NCI-H345 treated with DMSO at 0.1 percent for 48 hours (cell line): ENCODE measurements around the gene OSGIN1.
"Not testable (repeated sequence)": the region's sequence is repeated elsewhere in the genome, so short reads cannot be mapped to it uniquely, and the experiment has no call there.

Source experiments
- DNase-seq: peaks from one replicate; lab custom pipeline; 2025; ENCODE audit not compliant: unreplicated experiment; lab: John Stamatoyannopoulos, UW

OSGIN1 gene

DNA sequence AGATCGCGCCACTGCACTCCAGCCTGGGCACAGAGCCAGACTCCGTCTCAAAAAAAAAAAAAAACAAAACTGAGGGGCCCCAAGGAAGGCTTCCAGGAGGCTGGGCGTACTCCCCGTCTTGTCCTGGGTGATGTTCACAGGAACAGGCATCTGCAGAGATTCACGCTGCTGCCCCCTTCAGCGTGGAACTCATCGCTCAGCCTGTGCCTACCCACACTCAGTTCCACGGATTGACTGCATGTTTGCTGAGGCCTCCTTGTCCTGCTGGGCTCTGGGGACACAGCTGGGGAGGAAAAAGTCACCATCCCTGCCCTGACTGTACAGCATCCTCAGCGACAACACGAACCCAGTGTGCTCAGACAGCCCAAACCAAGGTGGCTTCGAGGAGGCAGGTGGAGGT lies 12.9 kb upstream of the OSGIN1 start:
- DNase-seq: no peak

DNA sequence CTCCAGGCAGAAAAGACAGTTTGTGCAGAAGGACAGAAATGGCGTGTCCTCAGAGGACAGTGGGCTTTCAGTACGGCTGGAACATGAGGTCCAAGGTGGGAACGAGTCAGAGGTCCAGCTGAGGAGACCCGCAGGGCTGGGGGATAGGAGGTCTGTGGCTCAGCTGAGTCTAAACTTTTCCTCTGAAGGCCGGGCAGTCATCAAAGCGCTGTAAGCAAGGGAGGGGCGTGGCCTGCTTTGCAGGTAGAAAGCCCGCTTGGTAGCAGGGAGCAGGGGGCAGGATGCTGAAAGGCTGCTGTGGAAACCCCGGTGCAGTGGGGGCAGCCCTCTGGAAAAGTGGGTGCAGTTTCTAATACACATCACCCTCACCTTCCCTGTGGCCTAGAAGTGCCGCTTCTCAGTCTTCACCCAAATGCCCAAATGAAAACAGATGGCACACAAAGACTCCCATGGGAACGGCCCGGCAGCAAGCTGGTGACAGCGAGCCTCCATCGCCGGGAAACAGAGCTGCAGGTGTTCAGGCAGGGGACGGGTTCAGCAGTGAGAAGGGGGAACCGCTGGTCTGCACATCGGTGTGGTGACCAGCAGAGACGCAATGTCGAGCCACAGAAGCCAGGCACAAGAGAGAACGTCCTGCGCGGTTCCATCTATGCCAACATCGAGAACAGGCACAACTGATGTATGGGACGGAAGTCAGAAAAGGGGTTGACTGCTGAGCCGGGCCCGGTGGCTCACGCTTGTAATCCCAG lies 12.2 kb upstream of the OSGIN1 start:
- DNase-seq: no peak

DNA sequence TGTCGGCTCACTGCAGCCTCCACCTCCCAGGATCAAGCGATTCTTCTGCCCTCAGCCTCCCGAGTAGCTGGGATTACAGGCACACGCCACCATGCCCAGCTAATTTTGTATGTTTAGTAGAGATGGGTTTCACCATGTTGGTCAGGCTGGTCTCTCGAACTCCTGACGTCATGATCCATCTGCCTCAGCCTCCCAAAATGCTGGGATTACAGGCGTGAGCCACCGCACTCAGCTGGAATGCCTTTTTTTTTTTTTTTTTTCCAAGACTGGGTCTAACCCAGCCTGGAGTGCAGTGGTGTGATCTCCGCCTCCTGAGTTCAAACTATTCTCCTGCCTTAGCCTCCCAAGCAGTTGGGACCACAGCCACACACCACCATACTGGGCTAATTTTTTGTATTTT lies 11.5 kb upstream of the OSGIN1 start:
- DNase-seq: not testable (repeated sequence)

DNA sequence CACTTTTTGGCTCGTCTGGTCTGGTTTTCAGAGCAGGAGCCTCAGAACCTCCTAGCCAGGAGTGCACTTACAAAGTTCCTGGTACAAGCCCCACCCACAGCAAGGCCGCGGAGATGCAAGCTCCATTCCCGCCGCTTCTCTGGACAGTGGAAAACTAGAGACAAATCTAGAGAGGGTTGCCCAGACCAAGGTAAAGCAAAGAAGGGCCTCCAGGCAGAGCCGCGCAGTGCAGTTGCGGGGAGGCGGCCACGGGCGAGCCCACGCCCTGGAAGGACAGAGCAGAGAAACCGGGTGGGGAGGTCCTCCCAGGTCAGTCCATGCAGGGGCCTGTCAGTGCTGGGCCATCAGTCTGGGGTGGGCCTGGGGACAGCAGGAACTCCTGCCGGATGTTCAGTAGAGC lies 11.0 kb upstream of the OSGIN1 start:
- DNase-seq: no peak

DNA sequence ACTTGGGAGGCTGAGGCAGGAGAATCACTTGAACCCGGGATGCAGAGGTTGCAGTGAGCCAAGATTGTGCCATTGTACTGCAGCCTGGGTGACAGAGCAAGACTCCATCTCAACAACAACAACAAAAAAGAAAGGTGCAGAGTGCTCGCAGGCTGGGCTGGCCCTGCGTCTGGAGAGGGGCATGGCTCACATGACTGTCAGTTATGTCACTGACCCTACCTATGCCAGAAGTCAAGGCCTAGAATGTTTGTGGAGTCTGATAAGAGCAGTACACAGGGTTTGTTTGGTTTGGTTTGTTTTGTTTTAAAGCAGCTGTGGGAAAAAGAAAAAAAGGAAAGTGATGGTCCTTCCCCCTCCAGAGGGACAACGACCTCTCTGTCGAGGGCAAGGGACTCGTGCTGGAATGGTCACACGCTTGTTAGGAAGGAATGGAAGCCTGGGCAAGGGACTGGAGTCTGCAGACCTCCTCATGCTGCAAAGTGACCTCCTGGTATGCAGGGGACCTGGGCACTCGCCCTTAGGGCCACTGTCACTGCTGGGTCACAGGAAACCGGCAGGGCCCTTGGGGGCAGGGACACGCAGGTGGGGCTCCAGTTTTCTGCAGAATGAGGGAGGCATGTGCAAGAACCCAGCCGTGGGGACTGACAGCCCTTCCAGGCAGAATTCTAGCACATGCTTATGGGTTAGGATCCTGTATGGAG lies 10.1 kb upstream of the OSGIN1 start:
- no peak for DNase-seq

DNA sequence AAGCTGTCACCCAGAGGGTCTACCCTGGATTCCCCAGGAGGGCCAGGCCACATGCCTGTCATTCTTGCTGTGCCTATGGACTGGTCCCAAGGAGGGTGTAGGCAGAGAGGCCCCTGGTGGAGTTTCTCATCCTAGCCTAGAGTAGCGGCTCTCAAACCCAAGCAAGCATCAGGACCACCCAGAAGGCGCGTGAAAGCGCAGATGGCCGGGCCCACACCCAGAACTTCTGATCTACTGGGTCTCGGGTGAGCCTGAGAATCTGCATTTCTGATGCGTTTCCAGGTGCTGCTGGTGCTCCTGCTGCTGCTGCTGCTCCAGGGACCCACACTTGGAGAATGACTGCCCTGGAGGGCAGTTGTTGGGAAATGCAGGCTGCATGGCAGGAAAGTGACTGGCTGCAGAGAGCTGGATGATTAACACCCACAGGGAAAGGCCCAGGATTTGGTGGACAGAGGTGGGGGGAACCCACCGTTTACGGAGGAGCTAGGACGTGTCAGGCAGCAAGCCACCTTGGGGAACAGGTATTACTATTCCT lies 9.5 kb upstream of the OSGIN1 start:
- no peak for DNase-seq

DNA sequence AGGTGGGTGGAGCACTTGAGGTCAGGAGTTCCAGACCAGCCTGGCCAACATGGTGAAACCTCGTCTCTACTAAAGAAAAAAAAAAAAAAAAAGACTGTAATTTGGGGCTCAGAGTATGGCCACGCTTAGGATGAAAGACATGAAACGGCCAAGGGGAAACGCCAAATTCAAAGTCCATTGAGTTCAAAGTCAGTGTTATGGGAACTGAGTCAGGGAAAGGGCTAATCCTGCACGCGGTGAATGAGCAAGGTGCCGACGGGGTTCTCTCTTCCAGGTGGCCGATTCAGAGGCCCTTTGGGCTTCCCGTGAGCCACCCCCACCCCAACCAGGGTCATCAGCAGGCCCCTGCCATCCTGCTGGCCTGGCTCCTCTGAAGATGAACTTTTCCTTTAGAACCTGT lies 7.5 kb upstream of the OSGIN1 start:
- no peak for DNase-seq

DNA sequence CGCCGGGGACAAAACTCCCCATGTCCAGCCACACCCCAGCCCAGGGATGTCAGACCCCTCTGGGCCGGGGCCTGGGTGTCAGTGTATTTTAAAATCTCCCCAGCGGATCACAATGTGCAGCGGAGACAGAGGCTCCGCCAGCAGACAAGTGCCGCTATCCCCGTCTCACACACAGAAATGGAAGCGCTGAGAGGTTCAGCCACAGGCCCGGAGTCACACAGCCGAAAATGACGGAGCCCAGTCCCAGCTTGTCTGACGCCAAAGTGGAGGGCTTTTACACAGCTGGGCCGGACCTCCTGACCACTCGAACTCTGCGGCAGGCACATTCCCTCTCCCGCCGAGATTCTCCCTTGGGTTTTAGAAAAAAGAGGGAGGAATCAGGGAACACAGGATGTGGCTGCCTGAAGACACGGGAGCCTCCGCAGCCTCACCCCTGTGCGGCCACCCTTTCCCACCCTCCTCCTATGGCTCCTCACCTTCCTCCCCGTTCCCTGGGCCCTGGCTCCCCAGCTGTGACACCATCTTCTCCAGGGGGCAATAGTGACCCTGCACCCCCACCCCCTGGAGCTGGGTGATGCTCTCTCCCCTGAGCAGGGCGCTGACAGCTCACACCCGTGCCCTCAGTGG lies 6.8 kb upstream of the OSGIN1 start:
- DNase-seq: no peak

DNA sequence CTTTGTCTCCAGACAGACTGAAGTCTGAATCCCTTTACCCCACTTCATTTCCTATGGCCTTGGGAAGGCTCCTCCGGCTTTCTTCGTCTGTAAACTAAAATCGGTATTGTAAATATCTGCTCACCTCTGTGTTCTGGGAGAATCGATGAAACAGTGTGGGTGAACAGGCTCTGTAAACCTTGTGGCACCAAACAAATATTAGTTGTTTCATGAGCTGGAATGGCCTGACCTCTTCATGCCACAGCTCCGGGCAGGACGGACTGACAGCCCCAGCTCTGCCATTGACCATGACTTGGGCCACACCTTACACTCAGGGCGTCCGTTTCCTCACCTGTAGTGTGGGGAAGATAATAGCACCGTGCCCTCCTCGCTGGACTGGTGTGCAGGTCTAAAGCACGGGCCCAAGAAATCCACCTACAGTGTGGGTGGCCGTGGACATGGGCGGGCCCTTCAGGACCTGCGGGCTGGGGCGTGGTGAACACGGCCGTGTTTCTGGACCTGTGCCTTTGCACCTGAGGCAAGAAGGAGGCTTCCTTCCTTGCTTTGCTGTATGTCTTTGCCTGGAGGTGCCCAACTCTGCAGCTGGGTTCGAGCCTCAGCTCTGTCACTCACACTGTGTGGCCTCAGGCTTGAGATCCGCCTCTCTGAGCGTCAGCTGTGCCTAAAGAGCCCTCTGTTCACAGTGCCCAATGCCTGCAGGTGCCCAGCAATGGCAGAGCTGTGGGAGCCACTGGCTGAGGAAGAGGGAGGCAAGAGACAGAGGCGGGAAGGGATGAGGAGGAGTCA lies 6.1 kb upstream of the OSGIN1 start:
- DNase-seq: no peak

DNA sequence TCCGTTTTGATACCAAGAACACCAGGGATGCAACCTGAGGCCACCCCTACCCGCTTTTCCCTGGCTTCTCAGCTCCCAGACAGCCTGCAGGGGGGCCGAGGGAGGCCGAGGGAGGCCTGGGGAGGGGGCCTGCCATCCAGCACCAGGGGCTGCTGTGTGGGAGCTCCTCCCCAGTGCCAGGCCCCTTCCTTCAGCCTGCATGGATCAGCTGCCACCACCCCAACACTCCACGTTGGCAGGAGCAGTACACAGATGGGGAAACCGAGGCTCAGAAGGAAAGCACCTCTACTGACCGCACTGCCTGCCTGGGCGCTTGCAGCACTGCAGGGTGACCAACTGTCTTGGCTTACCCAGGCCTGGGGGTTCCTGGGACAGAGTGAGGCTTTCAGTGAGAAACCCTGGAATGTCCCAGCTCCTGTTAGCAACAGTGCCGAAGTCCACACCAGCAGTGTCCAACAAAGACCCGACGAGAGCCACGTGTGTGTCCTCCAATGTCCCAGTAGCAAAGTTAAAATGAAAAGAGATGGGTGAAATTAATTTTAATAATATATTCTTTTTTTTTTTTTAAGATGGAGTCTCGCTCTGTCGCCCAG lies 5.3 kb upstream of the OSGIN1 start:
- no peak for DNase-seq

DNA sequence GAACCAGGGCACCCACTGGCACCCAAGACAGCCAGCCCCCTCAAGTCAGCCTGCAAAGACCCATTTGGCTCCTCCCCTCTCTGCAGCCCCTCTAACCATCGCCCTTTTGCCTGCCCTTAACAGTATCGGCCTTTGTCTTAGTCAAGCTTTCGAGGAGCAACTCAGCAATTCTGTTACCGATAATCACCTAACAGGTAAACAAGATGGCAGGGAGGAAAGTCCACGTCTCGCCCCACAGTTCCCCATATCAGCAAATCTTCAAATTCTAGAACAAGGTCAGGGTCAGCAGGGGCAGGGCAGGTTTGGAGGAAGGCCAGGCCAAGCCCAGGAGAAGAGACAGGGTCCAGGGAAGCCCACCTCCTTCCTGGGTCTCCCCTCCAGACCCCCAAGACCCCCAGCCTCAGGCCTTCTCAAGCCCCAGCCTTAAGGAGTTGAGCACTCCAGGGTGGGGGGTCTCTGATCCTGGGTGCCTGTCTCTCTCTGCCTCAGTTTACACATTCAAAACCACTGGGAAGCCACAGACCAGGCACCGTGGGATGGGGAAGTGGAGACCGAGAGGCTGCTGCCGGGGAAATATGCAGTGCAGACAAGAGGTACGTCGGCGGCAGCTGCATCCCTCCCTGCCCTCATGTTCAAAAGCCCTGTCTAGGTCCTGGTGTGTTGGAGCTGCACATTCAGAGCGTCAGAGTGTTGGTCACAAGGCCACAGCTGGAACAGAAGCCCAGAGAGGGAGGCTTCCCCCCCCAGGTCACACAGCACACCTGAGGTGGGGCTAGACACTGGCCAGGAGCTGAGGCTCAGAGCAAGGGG lies 3.9 kb upstream of the OSGIN1 start:
- DNase-seq: no peak

DNA sequence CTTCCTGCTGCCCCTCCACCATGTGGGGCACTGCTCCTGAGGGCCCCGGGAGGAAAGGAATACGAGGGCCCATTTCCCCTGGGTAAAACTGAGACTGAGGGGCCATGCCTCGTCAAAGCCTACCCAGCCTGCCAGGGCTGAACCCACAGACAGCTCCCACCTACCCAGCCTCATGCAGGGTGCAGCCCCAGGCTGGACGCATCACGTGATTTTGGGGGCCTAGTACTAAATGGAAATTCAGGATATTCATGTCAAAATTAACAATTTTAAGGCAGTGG lies 3.4 kb upstream of the OSGIN1 start:
- no peak for DNase-seq

DNA sequence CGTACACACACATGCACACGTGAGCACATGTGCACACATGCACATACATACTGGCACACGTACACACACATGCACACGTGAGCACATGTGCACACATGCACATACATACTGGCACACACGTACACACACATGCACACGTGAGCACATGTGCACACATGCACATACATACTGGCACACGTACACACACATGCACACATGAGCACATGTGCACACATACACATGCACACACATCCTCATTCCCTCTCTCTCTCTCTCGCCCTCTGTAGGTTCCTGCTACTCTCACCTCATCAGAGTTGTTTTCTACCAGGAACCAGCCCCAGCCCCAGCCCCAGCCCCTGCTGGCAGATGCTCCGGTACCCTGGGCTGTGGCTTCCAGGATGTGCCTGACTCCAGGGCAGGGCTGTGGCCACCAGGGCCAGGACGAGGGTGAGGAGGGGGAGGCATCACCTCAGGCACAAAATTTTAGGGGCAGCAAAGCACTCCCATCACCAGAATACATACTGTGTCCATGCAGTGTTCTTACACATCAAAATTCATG lies 2.1 kb upstream of the OSGIN1 start:
- not testable (repeated sequence) for DNase-seq

DNA sequence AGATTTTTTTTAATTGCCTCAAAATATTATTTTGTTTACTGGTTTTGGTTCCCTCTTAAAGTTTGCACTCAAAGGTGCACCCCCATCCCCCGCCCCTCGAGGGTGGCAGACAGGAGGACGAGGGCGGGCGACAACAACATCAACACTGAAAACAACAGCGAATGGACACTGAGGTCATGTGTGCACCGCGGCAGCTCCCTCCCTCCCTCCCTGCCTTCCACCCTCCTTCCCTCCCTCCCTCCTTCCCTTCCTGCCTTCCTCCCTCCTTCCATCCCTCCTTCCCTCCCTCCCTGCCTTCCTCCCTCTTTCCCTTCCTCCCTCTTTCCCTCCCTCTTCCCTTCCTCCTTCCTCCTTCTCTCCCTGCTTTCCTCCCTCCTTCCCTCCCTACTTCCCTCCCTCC lies 1.5 kb upstream of the OSGIN1 start:
- no peak for DNase-seq

DNA sequence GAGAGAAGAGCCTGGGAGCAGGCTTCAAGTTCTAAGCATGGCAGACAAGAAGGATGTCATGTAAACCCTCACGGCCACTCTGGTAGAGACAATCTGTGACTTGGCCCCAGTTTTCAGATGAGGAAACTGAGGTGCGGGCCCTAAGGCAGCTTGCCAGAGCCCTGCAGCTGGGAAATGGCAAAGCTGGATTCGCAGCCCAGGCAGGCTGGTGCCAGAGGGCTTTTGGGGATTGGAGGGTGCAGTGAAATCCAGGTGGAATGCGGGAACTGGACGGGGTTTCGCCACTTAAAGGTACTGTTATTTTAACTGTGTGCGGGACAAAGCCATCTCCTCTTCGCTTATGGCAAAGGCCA lies 477 bp upstream of the OSGIN1 start:
- DNase-seq: no peak

DNA sequence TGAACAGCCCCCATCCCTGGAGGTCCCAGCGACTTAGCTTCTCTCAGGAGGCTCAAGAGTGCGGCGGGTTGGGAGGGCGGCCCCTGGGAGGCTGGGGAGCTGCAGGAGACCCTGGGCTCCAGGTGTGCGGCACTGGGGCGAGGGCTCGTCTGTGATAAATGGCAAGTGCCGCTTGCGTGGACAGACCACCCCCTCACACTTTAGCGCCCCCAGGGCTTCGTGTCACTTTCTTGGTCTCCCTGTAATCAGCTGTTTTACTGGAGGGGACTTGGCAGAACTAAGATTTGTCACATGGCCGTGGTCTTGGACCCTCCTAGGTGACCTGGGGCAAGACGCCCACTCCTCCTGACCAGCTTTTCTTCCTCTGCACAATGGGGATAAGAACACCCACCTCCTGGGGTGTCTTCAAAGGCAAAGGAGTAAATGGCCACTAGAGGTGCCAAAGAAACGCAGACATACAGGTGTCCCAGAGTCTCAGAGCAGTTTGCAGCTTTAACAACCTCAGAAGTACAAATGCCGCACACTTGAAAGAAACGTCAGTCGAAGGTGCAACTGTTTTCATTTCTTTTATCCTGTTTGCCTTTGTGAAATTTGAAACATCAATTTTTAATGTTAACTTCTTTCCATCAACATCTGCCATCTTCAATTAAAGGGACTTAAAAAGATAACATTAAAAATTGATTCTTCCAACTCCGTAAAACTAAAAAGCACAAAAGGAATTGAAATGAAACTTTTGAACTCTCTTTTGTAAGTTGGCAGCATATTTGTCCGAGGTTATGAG lies 946 bp downstream of the OSGIN1 start:
- no peak for DNase-seq

DNA sequence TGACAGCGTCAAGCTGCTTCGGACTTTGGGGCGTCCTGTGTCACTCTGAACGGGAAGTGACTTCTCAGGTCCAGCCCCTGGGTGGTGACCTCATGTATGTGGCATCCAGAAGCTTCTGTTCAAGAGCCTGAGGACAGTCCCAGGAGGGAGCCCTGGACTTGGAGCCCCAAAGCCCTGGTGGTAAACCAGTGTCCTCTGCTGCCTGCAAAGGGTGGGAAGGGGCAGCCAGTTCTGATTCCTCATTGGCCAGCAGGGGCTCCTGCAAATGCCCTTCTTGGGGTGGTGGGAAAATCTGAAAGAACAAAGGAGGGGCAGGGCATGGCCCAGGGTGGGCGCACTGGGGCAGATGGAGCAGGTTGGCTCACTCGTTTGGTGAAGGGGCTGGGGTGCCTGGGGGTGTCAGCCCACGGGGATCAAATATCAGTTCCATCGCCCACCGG lies 1.6 kb downstream of the OSGIN1 start:
- no peak for DNase-seq

DNA sequence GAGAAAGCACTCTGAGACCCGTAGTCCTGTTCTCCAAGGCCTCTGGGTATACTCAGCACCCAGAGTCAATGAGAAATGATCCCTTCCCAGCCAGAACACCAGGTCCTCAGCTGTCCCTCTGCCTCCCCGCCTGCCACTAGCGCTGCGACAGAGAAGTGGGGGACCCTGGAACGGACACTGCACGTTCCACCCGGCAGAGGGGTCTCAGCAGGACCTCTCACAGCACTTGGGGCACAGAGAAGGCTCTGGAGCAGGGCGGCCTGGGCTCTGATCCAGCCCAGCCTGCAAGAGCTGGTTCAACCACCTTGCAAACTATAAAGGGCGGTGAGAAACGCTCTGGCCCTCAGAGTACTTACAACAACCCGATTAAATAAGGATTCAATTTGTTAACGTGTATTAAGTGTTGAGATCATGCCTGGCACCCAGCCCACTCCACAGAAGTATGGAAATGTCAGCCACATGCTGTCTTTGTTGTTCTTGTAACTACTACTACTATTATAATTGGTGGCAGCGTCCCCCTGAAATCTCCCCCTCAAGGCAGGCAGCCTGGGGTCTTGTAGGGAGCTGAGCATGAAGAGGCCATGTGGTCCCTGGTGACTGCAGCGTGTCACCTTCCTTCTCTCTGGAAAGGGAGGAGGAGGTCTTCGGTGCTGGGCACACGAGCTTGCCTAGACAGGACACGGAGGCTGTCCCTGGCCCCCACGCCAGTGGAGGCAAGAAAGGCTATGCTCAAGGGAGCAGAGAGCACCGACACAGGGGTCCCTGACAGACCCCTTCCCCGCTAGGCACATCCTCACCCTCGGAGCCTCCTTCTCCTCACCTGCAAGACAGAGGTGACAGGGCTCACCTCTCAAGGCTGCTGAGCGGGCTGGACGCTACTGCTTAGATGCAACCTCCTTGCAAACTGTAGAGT lies 2.4 kb downstream of the OSGIN1 start:
- no peak for DNase-seq
